Activated naive CD4-positive, alpha-beta T cell treated with anti-CD3 and anti-CD28 coated beads, Interleukin-2, amount 50 U/mL, for 24 hours (primary cell): ENCODE measurements around the gene RPGR.

Source experiments
- H3K27ac Mint-ChIP-seq: one replicate; pipeline ENCODE4 v1.8.0; 2021; ENCODE audit warnings: mild to moderate bottlenecking, mixed read lengths
- H3K27me3 Mint-ChIP-seq: one replicate; pipeline ENCODE4 v1.8.0; 2021; ENCODE audit warnings: mixed read lengths
- H3K36me3 Mint-ChIP-seq: one replicate; pipeline ENCODE4 v1.8.0; 2021; ENCODE audit warnings: mixed read lengths
- H3K4me1 Mint-ChIP-seq: one replicate; pipeline ENCODE4 v1.8.0; 2021; ENCODE audit warnings: mixed read lengths
- H3K4me3 Mint-ChIP-seq: one replicate; pipeline ENCODE4 v1.8.0; 2021; ENCODE audit warnings: mild to moderate bottlenecking, mixed read lengths
- H3K9me3 Mint-ChIP-seq: one replicate; pipeline ENCODE4 v1.8.0; 2021; ENCODE audit warnings: mixed read lengths

RPGR gene

GRCh38 chrX:38342853-38343778, 15.8 kb upstream of the RPGR start:
- no peaks in the 10 kb centered on the region for H3K4me1 Mint-ChIP-seq
- H3K9me3 Mint-ChIP-seq, result no peaks in the 10 kb centered on the region
- H3K4me3 Mint-ChIP-seq, result no peak overlapping the region
- no peaks in the 10 kb centered on the region for H3K36me3 Mint-ChIP-seq
- no peak overlapping the region for H3K27ac Mint-ChIP-seq
- peaks cover 5% of the 10 kb centered on the region for H3K27me3 Mint-ChIP-seq

GRCh38 chrX:38341442-38341841, 14.1 kb upstream of the RPGR start:
- H3K4me1 Mint-ChIP-seq, result no peaks in the 10 kb centered on the region
- no peaks in the 10 kb centered on the region for H3K9me3 Mint-ChIP-seq
- H3K4me3 Mint-ChIP-seq, result no peak overlapping the region
- no peak overlapping the region for H3K27ac Mint-ChIP-seq
- H3K36me3 Mint-ChIP-seq, result no peaks in the 10 kb centered on the region
- peaks cover 5% of the 10 kb centered on the region for H3K27me3 Mint-ChIP-seq

- H3K9me3 Mint-ChIP-seq, result no peaks in the 10 kb centered on the region
- H3K36me3 Mint-ChIP-seq, result no peaks in the 10 kb centered on the region
- H3K4me1 Mint-ChIP-seq, result no peaks in the 10 kb centered on the region
- no peak overlapping the region for H3K27ac Mint-ChIP-seq
- H3K27me3 Mint-ChIP-seq, result peaks cover 5% of the 10 kb centered on the region
- H3K4me3 Mint-ChIP-seq, result no peak overlapping the region
Measured at GRCh38 chrX:38336538-38337240, 9.4 kb upstream of the RPGR start.

- H3K4me3 Mint-ChIP-seq, result no peak overlapping the region
- H3K36me3 Mint-ChIP-seq, result no peaks in the 10 kb centered on the region
Measured at GRCh38 chrX:38335382-38335781, 8.1 kb upstream of the RPGR start.

GRCh38 chrX:38332505-38332904, 5.2 kb upstream of the RPGR start:
- Mint-ChIP-seq H3K4me1 (peaks cover 10% of the 10 kb centered on the region), H3K36me3 (no peaks in the 10 kb centered on the region), H3K4me3 (no peak overlapping the region), H3K9me3 (no peaks in the 10 kb centered on the region), H3K27ac (no peak overlapping the region), H3K27me3 (peaks cover 2% of the 10 kb centered on the region)

More at GRCh38 chrX:38335382-38335781, 8.1 kb upstream of the RPGR start:
- no peak overlapping the region for H3K27ac Mint-ChIP-seq
- H3K9me3 Mint-ChIP-seq, result no peaks in the 10 kb centered on the region
- no peaks in the 10 kb centered on the region for H3K4me1 Mint-ChIP-seq
- peaks cover 2% of the 10 kb centered on the region for H3K27me3 Mint-ChIP-seq

GRCh38 chrX:38327775-38328081, 419 bp upstream of the RPGR start:
- H3K9me3 Mint-ChIP-seq, result no peaks in the 10 kb centered on the region
- peaks cover 26% of the 10 kb centered on the region for H3K4me1 Mint-ChIP-seq
- H3K4me3 Mint-ChIP-seq, result peak overlapping the region; percentile 96
- H3K36me3 Mint-ChIP-seq, result no peaks in the 10 kb centered on the region
- no peaks in the 10 kb centered on the region for H3K27me3 Mint-ChIP-seq
- H3K27ac Mint-ChIP-seq, result peak overlapping the region; percentile 95

GRCh38 chrX:38326086-38326485, 1.2 kb downstream of the RPGR start:
- peaks cover 30% of the 10 kb centered on the region for H3K4me1 Mint-ChIP-seq
- no peaks in the 10 kb centered on the region for H3K9me3 Mint-ChIP-seq
- no peak overlapping the region for H3K27ac Mint-ChIP-seq
- peak overlapping the region; percentile 96 for H3K4me3 Mint-ChIP-seq
- no peaks in the 10 kb centered on the region for H3K36me3 Mint-ChIP-seq
- no peaks in the 10 kb centered on the region for H3K27me3 Mint-ChIP-seq

- peaks cover 13% of the 10 kb centered on the region for H3K4me1 Mint-ChIP-seq
- H3K9me3 Mint-ChIP-seq, result no peaks in the 10 kb centered on the region
- no peaks in the 10 kb centered on the region for H3K27me3 Mint-ChIP-seq
- H3K27ac Mint-ChIP-seq, result no peak overlapping the region
- no peaks in the 10 kb centered on the region for H3K36me3 Mint-ChIP-seq
- H3K4me3 Mint-ChIP-seq, result no peak overlapping the region
Measured at GRCh38 chrX:38320819-38321218, 6.5 kb downstream of the RPGR start.

GRCh38 chrX:38318606-38319005, 8.7 kb downstream of the RPGR start:
- H3K4me3 Mint-ChIP-seq, result no peak overlapping the region
- no peaks in the 10 kb centered on the region for H3K9me3 Mint-ChIP-seq
- no peaks in the 10 kb centered on the region for H3K27me3 Mint-ChIP-seq
- peaks cover 7% of the 10 kb centered on the region for H3K4me1 Mint-ChIP-seq
- H3K27ac Mint-ChIP-seq, result no peak overlapping the region
- H3K36me3 Mint-ChIP-seq, result peaks cover 3% of the 10 kb centered on the region

- Mint-ChIP-seq H3K27me3 (no peaks in the 10 kb centered on the region), H3K4me1 (peaks cover 7% of the 10 kb centered on the region), H3K36me3 (peaks cover 3% of the 10 kb centered on the region), H3K4me3 (no peak overlapping the region), H3K9me3 (no peaks in the 10 kb centered on the region), H3K27ac (no peak overlapping the region)
Measured at GRCh38 chrX:38318196-38318595, 9.1 kb downstream of the RPGR start.

GRCh38 chrX:38315186-38315585, 12.1 kb downstream of the RPGR start:
- Mint-ChIP-seq H3K27ac (no peak overlapping the region), H3K9me3 (no peaks in the 10 kb centered on the region), H3K4me3 (no peak overlapping the region), H3K27me3 (no peaks in the 10 kb centered on the region), H3K4me1 (peaks cover 3% of the 10 kb centered on the region), H3K36me3 (peaks cover 5% of the 10 kb centered on the region)

- no peaks in the 10 kb centered on the region for H3K27me3 Mint-ChIP-seq
- H3K9me3 Mint-ChIP-seq, result no peaks in the 10 kb centered on the region
- no peaks in the 10 kb centered on the region for H3K4me1 Mint-ChIP-seq
- no peak overlapping the region for H3K27ac Mint-ChIP-seq
- peaks cover 5% of the 10 kb centered on the region for H3K36me3 Mint-ChIP-seq
- H3K4me3 Mint-ChIP-seq, result no peak overlapping the region
Measured at GRCh38 chrX:38313190-38313589, 14.1 kb downstream of the RPGR start.

GRCh38 chrX:38312436-38312835, 14.9 kb downstream of the RPGR start:
- Mint-ChIP-seq H3K4me3 (no peak overlapping the region), H3K27me3 (no peaks in the 10 kb centered on the region), H3K36me3 (peaks cover 5% of the 10 kb centered on the region), H3K9me3 (no peaks in the 10 kb centered on the region), H3K4me1 (no peaks in the 10 kb centered on the region), H3K27ac (no peak overlapping the region)

GRCh38 chrX:38311743-38312142, 15.6 kb downstream of the RPGR start:
- no peak overlapping the region for H3K4me3 Mint-ChIP-seq
- no peak overlapping the region for H3K27ac Mint-ChIP-seq
- no peaks in the 10 kb centered on the region for H3K4me1 Mint-ChIP-seq
- H3K27me3 Mint-ChIP-seq, result no peaks in the 10 kb centered on the region
- H3K36me3 Mint-ChIP-seq, result peaks cover 5% of the 10 kb centered on the region
- H3K9me3 Mint-ChIP-seq, result no peaks in the 10 kb centered on the region

- no peaks in the 10 kb centered on the region for H3K4me1 Mint-ChIP-seq
- no peak overlapping the region for H3K27ac Mint-ChIP-seq
- H3K4me3 Mint-ChIP-seq, result no peak overlapping the region
- peaks cover 3% of the 10 kb centered on the region for H3K36me3 Mint-ChIP-seq
- H3K27me3 Mint-ChIP-seq, result no peaks in the 10 kb centered on the region
- H3K9me3 Mint-ChIP-seq, result no peaks in the 10 kb centered on the region
Measured at GRCh38 chrX:38305971-38306370, 21.3 kb downstream of the RPGR start.

GRCh38 chrX:38304010-38304409, 23.3 kb downstream of the RPGR start:
- Mint-ChIP-seq H3K9me3 (no peaks in the 10 kb centered on the region), H3K27me3 (no peaks in the 10 kb centered on the region), H3K36me3 (peaks cover 3% of the 10 kb centered on the region), H3K4me1 (no peaks in the 10 kb centered on the region), H3K4me3 (no peak overlapping the region), H3K27ac (no peak overlapping the region)
